EL (cell line): ENCODE results near the gene NRP2.
A peak's percentile ranks its signal among the peaks of the same experiment; 100 is the strongest.

ENCODE experiments used
- DNase-seq: peaks from one replicate; pipeline ENCODE4 v3.0.0-alpha.2; 2016

Gene NRP2

GRCh38 chr2:205734436-205735037 is 52.2 kb downstream of the NRP2 start:
- DNase-seq, result peak; percentile 79

DNA sequence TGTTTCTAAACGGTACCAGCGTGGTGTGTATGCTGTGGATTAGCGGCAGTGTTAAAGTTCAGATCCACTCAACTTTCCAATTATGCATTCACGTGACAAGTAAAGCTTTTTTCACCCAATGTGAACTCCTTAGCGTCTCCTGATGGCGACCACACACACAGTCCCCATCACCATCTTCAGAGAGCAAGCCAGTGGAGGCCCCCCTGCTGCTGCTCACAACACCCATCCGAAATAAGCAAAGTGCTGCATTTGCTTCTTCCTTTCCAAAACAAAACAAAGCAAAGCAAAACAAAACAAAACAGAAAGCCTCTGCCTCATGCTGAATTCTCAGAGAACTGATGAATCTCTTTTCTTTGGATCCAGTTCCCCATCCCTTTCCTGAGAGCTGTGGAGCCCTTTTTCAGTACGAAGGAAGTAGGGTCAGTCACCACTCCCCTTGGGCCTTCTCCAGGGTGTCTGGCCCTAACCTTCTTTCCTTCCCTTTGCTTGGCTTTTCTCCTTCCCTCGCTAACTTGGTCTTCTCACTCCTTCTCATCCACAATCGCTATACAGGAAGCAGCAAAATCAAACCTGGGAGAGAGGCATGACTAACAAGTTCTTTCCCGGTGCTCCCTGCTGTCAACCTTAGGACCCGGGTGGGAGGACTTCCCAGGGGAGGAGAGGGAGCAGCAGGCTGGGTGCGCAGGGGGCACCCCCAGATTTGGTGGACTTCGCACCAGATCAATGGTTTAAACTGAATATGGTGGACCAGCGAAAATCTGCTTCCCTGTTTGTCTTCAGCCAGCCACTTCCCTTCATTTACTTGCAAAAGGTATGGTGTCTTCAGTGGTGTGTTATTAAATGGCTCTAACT is 56.0 kb downstream of the NRP2 start:
- no peak for DNase-seq

GRCh38 chr2:205739620-205740019 is 57.3 kb downstream of the NRP2 start:
- no peak for DNase-seq

DNA sequence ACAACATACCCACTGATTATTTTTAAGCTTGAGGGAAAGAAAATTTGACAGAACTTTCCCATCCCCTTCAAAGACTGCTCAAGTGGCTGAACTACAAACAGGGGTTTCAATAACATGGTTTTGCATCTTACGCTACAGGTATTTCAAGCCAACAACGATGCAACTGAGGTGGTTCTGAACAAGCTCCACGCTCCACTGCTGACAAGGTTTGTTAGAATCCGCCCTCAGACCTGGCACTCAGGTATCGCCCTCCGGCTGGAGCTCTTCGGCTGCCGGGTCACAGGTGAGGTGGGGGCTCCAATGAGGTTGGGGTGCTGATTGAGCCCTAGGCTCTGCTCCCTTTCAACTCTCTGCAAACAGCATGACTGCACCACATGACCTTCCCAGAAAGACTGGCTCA is 58.1 kb downstream of the NRP2 start:
- DNase-seq, result no peak

DNA sequence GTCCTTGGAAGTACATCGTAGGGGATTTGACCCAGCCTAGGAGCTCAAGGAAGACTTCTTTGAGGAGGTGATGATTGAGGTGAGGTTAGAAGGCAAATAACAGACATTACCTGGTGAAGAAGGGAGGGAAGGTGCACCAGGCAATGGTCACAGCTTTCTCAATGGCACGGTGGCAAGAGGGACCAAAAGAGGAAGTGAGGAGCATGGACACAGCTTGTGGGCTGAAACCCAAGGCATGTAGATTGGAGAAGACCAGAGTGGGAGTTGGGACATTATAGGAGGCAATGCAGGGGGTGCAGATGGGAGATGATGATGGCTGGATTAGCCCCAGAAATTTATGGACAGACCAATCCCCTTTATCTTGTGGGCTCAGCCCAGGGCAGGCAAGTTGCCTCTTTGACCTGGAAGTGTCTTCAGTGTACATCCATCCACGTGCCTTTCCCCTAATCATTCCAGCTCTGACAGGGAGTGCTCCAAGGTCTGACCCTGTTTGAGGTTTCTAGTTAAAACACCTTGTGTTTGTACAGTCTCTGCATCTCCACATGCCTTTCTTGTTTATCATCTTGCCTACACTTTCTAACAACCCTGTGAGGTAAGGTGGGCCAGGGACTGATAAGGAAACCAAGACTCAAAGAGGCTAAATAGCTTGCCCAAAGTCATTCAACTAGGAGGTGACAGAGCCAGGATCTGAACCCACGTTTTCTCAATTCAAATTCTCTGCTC is 59.1 kb downstream of the NRP2 start:
- DNase-seq, result no peak

DNA sequence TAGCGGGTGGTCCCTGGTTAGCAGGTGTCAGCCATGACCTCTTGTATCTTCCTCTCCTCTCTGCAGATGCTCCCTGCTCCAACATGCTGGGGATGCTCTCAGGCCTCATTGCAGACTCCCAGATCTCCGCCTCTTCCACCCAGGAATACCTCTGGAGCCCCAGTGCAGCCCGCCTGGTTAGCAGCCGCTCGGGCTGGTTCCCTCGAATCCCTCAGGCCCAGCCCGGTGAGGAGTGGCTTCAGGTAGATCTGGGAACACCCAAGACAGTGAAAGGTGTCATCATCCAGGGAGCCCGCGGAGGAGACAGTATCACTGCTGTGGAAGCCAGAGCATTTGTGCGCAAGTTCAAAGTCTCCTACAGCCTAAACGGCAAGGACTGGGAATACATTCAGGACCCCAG is 60.8 kb downstream of the NRP2 start:
- DNase-seq, result no peak

- no peak for DNase-seq
Measured at GRCh38 chr2:205744074-205744591, 61.8 kb downstream of the NRP2 start.

DNA sequence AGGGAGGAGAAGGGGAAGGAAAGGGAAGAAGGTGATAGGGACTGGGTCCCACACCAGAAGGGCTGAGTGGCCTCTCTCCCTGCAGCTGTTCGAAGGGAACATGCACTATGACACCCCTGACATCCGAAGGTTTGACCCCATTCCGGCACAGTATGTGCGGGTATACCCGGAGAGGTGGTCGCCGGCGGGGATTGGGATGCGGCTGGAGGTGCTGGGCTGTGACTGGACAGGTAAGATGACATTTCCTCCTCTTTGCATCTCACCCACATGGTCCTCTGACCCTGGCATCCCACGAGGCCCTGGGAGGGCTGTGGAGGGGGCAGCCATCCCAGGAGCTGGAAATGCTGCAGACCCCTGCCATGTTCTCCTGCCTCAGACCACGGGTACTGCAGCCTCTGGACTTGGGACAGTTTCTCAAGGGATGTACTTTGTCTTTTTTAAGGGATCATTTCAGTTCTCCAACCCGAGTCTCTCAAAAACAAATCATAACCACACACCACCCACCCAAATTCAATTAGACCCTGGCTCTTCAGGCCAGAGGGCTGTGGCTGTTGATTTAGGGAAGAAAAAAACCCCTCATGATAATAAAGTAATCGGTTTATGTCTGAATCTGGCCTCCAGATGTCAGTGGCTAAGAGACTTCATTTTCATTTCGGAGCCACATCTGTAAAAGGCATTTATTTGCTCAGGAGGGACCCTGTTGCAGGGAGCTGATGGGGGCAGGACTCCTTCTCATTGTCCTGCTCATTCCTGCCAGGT is 63.5 kb downstream of the NRP2 start:
- no peak for DNase-seq

GRCh38 chr2:205746420-205746785 is 64.1 kb downstream of the NRP2 start:
- no peak for DNase-seq

DNA sequence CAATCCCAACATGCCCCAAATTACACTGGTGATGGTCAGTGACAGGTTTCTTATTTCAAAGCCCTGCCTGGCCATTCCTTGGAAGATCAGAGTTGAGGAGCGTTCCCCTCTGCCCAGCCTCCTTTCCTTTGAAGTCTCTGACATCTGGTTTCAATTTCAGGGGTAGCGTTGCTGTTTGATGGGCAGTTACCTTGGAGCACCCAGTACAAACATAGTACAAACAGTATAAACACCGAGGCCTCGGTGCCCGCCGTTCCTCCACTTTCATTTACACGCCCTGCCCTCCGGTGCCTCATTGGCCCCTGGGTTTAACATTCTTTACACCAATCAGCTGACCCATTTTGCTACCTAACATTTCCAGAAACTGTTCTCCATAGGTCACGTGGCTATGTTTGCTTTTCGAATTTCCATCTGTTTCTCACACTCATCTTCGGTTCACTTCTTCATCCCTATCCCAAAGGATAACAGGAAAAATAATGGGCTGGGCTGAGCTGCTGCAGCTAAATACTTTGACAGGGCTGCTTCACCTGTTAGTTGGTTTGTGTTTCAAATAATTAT is 65.6 kb downstream of the NRP2 start:
- no peak for DNase-seq

- DNase-seq, result no peak
Measured at GRCh38 chr2:205748639-205749038, 66.3 kb downstream of the NRP2 start.

- no peak for DNase-seq
Measured at GRCh38 chr2:205749078-205749477, 66.8 kb downstream of the NRP2 start.

DNA sequence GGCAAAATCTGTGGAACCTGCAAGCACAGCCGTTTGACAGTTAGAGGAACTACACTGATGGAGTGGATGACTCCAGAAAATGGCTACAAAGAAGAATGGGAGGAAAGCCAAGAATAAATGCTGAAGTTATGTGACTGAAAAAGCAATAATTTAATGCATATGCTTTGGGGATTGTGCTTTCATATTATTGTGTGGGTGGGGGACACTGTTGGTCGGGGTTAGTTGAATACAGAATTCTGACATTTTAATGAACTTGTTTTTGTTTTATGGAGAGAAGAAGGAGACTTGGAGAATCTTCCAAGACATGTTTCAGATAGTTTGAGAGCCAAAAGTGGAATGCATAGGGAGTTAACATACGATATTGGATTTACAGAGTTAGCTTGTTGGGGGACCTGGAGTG is 68.5 kb downstream of the NRP2 start:
- DNase-seq, result no peak

DNA sequence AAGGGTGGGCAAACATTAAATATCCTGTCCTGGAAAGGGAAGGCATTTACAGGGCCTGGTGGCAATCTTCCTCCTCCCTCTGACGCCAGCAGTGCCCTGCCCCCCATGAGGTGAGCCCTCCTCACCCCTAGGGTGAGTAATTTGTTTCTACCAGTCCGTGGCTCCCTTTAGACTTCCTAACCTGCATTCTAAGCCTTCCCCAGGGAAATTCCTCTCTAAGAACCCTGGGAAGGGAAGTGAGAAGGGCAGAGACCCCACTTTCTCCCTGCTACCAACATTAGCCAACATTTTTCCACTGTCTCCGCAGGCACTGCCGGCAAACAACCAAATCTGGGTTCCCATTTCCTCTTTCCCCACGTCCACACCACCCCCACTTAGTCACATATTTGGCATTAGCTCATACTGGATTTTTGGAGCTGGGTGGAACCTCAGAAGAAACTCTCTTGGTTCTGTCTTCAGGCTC is 69.3 kb downstream of the NRP2 start:
- no peak for DNase-seq

DNA sequence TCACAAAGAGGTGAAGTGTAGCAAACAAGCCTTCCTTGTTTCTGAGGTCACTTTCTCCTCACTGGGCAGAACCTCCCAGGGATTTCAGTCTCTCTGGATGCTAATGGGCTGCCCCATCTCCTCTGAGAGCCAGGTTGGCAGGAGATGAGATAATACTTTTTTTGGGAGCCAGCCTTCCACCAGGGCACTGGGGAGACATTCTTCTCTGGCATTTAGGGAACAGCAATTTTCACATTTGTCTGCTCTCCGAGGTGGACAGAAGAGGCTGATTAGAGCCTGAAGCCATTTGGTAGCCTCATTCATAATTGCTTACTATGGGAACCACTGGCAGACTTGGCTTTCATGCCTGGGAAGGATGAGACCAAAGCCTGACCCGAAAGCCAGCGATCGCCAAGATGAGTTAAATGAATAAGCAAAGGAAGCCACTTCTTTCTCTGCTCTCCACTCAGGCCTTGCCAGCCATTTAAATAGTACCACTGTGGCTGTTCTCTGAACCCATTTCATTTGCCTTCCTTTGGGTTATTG is 70.1 kb downstream of the NRP2 start:
- DNase-seq, result no peak

DNA sequence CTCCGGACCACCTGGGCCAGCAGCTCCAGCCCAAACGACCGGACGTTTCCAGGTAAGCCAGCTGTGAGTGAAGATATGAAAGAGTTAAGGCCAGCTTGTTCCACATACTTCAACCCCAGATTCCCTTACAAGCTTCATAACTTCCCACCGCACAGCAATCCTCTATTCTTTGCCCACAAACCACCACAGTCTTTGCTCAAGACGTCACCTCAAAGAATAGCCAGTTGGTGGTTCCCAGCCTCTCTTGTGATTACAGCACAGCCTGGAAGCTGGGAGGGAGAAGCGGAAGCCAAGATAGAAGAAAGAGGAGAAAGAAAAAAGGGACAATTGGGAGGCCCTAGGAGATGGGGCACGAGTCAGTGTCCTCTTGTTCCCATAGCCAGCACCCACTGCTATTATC is 70.6 kb downstream of the NRP2 start:
- DNase-seq, result no peak

- no peak for DNase-seq
Measured at GRCh38 chr2:205754285-205754923, 72.1 kb downstream of the NRP2 start.

GRCh38 chr2:205754924-205755321 is 72.6 kb downstream of the NRP2 start:
- DNase-seq, result peak; percentile 55

DNA sequence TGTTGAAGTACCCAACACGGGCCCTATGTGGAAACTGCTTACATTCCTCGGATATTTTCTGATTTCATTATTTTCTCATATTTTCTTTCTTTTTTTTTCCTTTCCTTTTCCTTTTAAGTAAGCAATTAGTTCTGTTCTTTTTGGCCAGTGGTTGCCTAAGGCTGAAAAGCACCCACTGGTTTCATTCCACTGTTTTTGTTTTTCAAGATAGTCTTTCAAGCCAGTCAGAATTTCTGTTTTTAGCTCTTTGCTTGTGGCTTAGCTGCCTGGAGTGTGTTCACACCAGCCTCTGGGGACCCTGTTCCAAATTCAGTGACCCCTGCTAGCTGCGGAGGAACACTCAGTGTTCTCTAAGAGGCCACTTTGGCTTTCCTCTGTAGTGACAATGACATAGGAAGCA is 73.6 kb downstream of the NRP2 start:
- no peak for DNase-seq

- DNase-seq, result no peak
Measured at GRCh38 chr2:205757271-205757670, 75.0 kb downstream of the NRP2 start.

- DNase-seq, result peak; percentile 75
Measured at GRCh38 chr2:205758051-205758450, 75.8 kb downstream of the NRP2 start.

DNA sequence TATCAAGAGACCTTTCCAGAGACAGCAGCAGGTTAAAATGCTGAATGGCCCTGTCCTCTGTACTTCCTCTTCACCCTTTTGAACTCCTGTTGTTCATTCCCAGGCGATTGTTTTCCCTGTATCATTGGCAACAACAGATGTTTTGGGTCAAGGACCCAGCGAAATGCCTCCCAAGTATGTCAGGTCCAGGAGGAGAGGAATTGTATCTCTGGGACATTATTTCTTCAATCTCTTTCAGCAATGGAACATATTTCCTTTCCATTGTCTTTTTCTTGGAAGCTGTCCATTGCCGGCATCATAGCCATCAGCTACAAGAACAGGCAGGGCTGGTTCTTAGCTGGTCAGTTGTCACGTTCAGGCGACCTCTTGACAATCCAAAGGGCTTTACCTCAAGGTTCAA is 76.2 kb downstream of the NRP2 start:
- DNase-seq, result no peak
